Prostate gland (tissue), 2 donors: ENCODE measurements around the gene SMIM20. TPM values are rescaled to one million over a fixed set of nuclear protein-coding genes. Genes with fewer than 3 reads are reported as not detected.

ENCODE experiments used
- DNase-seq: peaks from one replicate; pipeline ENCODE4 v3.0.0-alpha.2; 2019; ENCODE audit warnings: low spot score
- H3K27ac ChIP-seq, 2 donors: fragments of 200-600 bp; sonication (generic); 2 replicates each; pipeline ENCODE4 v1.5.1; 2017 to 2019
- H3K27me3 ChIP-seq: fragments of 200-600 bp; sonication (generic); replicated peaks from 2 replicates; pipeline ENCODE4 v1.5.1; 2019; ENCODE audit not compliant: insufficient read depth
- H3K36me3 ChIP-seq, 2 donors: fragments of 200-600 bp; sonication (generic); 1 replicate in 1 of 2; 2 replicates in 1 of 2; pipeline versions ENCODE4 v1.5.1 to v1.8.1; 2017 to 2019
- H3K4me1 ChIP-seq: fragments of 200-600 bp; sonication (generic); replicated peaks from 2 replicates; pipeline ENCODE4 v1.5.1; 2019
- H3K4me3 ChIP-seq, 2 donors: fragments of 200-600 bp; sonication (generic); 2 replicates each; pipeline ENCODE4 v1.5.1; 2017 to 2019
- H3K9me3 ChIP-seq: fragments of 200-600 bp; sonication (generic); 2 replicates; pipeline ENCODE4 v1.5.1; 2017
- POLR2A ChIP-seq: fragments of 450-650 bp; IDR thresholded peaks from one replicate; pipeline ENCODE4 v1.6.1; 2016; ENCODE audit warnings: antibody characterized with exemption, mild to moderate bottlenecking
- POLR2AphosphoS5 ChIP-seq: sonication (generic); formaldehyde crosslinking; IDR thresholded peaks from one replicate; pipeline ENCODE4 v1.6.1; 2017; ENCODE audit warnings: antibody characterized with exemption
- WGBS: methylation state at CpG from one replicate; pipeline ENCODE4 v1.1.5; 2018; 5-methylcytosine and 5-hydroxymethylcytosine counted together
- intact Hi-C: fragments of 100-400 bp; cut with DNase I; formaldehyde crosslinking; loops from one replicate; pipeline ENCODE4 v1.14.2; 2022
- total RNA-seq, 2 donors: library from RNA; depleted of rRNA; stranded (reverse); fragments of >200 nt; gene quantifications; one replicate each; pipeline ENCODE4 v1.1.0, GENCODE V29; 2016
- TF ChIP-seq, protein P1 (sequence below), 4 experiments: fragments of 200-600 bp in 2 of 4; fragments of 450-650 bp in 2 of 4; sonication (generic) in 2 of 4; IDR thresholded peaks; 1 replicate in 3 of 4; 2 replicates in 1 of 4; pipeline ENCODE4 v1.5.1; 2016 to 2019; ENCODE audit warnings: antibody characterized with exemption in 4 of 4, mild to moderate bottlenecking in 2 of 4, moderate library complexity in 2 of 4

The SMIM20 gene
- total RNA-seq, 2 donors from 2014 or later = 34.7 to 35.7 TPM

DNA sequence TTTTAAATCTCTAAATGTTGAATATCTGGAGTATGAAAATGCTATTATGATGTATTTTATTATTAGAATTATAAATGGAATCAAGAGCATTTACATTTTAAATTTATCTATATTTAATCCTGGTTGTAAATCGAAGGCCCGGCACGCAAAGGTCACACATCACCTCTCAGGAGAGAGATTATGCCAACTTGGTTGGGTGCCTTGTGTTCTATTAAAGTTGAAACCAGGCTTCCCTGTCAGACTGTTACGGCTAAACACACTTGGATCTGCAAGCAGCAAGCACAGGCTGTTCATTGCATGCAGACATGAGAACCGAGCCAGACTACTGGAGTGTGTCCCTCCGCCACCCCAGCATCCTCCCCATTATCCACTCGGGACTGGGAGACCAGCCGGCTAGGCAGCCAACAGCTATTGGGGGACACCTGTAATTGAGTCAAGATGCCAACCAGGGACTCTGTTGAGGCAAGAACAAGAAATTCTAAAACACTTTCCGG, 34.9 kb upstream of the SMIM20 start:
- TF ChIP-seq, protein P1, sequence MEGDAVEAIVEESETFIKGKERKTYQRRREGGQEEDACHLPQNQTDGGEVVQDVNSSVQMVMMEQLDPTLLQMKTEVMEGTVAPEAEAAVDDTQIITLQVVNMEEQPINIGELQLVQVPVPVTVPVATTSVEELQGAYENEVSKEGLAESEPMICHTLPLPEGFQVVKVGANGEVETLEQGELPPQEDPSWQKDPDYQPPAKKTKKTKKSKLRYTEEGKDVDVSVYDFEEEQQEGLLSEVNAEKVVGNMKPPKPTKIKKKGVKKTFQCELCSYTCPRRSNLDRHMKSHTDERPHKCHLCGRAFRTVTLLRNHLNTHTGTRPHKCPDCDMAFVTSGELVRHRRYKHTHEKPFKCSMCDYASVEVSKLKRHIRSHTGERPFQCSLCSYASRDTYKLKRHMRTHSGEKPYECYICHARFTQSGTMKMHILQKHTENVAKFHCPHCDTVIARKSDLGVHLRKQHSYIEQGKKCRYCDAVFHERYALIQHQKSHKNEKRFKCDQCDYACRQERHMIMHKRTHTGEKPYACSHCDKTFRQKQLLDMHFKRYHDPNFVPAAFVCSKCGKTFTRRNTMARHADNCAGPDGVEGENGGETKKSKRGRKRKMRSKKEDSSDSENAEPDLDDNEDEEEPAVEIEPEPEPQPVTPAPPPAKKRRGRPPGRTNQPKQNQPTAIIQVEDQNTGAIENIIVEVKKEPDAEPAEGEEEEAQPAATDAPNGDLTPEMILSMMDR (IDR thresholded peaks at IDR 0.05) = no peak
- no peak for TF ChIP-seq POLR2AphosphoS5
- no peak for TF ChIP-seq POLR2A
- no peaks in the 10 kb centered on the region for H3K9me3 ChIP-seq
- intact Hi-C loops = no loop called here
- WGBS = 72% methylated on average over 9 of the region's 9 CpGs
- H3K27me3 ChIP-seq = peaks cover 3% of the 10 kb centered on the region
- no peaks in the 10 kb centered on the region for H3K4me1 ChIP-seq
- H3K4me3 ChIP-seq = no peak overlapping the region
- DNase-seq = no peak
- no peaks in the 10 kb centered on the region for H3K36me3 ChIP-seq
- H3K27ac ChIP-seq = no peak overlapping the region

DNA sequence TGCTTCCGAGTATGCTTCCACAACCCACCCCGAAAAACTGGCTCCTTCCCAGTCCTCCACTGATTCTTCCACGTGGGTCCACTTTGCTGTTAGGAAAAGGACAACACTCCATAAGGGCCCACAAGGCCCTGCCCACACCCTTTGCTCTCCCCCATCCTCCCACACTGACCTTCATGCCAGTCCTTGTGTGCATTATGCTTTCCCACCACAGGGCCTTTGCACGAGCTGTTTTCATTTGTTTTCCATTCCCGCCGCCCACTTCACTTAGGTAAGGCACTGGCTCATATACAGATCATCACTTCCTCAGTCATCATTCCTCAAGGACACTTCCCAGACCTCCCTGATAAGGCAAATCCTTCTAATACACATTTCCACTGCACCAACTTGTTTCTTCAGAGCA, 34.4 kb upstream of the SMIM20 start:
- H3K27me3 ChIP-seq = peaks cover 3% of the 10 kb centered on the region
- H3K36me3 ChIP-seq = no peaks in the 10 kb centered on the region
- intact Hi-C loops = no loop called here
- no peak for DNase-seq
- TF ChIP-seq POLR2A (no peak), POLR2AphosphoS5 (no peak)
- TF ChIP-seq, protein P1 (IDR thresholded peaks at IDR 0.05) = no peak
- no peak overlapping the region for H3K4me3 ChIP-seq
- WGBS = 94% methylated on average over 6 of the region's 6 CpGs
- H3K9me3 ChIP-seq = no peaks in the 10 kb centered on the region
- no peaks in the 10 kb centered on the region for H3K4me1 ChIP-seq
- H3K27ac ChIP-seq = no peak overlapping the region

DNA sequence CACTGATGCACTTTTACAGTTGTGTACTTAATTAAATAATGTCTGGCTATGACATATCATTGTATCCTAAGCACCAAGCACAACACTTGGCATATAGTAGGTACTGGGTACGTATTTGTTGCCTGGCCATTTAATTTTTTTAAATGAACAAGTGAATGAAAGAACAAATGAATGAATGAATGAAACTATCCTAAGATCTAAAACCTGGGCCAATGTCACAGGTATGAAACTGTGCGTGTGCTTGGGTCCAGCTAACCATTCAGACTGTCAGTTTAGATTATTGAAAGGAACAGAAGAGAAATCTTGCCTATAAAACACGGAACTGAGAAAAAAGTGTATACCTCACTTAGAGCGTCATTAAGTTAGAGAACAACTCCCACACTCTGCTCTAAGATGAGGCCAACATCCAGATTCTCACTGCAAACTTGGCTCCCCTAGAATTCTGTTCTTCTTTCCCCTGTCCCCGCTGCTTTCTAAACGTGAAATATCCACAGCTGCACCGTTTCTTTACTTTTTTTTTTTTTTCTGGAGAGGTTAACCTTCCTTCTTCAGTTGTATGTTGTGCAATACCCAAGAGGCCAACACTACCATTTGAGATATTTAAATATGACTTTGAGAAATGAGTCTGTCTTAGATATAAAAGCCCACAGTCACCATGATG, 33.9 kb upstream of the SMIM20 start:
- no peaks in the 10 kb centered on the region for H3K4me1 ChIP-seq
- H3K27me3 ChIP-seq = peaks cover 3% of the 10 kb centered on the region
- TF ChIP-seq POLR2A (no peak), POLR2AphosphoS5 (no peak)
- TF ChIP-seq, protein P1 (IDR thresholded peaks at IDR 0.05) = no peak
- H3K9me3 ChIP-seq = no peaks in the 10 kb centered on the region
- no peak overlapping the region for H3K27ac ChIP-seq
- WGBS = 63% methylated on average over 7 of the region's 7 CpGs
- no peak overlapping the region for H3K4me3 ChIP-seq
- no peak for DNase-seq
- no peaks in the 10 kb centered on the region for H3K36me3 ChIP-seq
- intact Hi-C loops = no loop called here

GRCh38 chr4:25881193-25881592, 32.8 kb upstream of the SMIM20 start:
- DNase-seq = no peak
- TF ChIP-seq, protein P1 (IDR thresholded peaks at IDR 0.05) = no peak
- no peak for TF ChIP-seq POLR2AphosphoS5
- TF ChIP-seq POLR2A = no peak
- Histone ChIP-seq H3K4me1 (no peaks in the 10 kb centered on the region), H3K4me3 (no peak overlapping the region), H3K9me3 (no peaks in the 10 kb centered on the region), H3K36me3 (no peaks in the 10 kb centered on the region), H3K27me3 (peaks cover 3% of the 10 kb centered on the region), H3K27ac (no peak overlapping the region)
- intact Hi-C loops = no loop called here
- WGBS = 90% methylated on average over 4 of the region's 4 CpGs

DNA sequence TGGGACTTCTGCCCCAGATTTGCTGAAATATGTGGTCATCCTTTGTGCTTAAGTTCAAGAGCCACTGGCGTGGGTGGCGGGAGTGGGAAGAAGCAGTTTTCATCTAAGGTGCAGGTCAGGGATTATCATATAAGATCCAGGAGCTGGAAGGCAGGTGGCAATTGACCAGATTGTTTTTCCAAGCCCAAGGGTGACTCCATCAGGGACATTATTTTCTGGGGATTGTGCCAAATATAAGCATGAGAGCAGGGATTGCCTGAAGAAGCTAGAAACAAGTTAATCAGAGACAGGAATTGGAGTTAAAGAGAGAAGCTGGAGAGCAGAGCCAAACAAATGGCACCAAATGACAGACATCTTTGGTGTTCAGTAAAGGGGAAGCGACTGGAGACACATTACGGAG, 31.8 kb upstream of the SMIM20 start:
- Histone ChIP-seq H3K9me3 (no peaks in the 10 kb centered on the region), H3K4me3 (no peak overlapping the region), H3K4me1 (no peaks in the 10 kb centered on the region), H3K27me3 (peaks cover 3% of the 10 kb centered on the region), H3K36me3 (no peaks in the 10 kb centered on the region), H3K27ac (no peak overlapping the region)
- intact Hi-C loops = no loop called here
- no peak for DNase-seq
- TF ChIP-seq POLR2A (no peak), POLR2AphosphoS5 (no peak)
- TF ChIP-seq, protein P1 (IDR thresholded peaks at IDR 0.05) = no peak
- 95% methylated on average over 4 of the region's 4 CpGs for WGBS
